Measurements from ENCODE around the gene AIG1.

AIG1 gene

GRCh38 chr6:143150281-143150680 lies 89.6 kb downstream of the AIG1 start:
- no peak for DNase-seq (ENCODE audit: extremely low read depth, insufficient read length)
- no peak for TF ChIP-seq CTCF (IDR thresholded peaks at IDR 0.05; ENCODE audit: insufficient read depth, low read length, poor library complexity, severe bottlenecking)
- no peaks in the 10 kb centered on the region for H3K36me3 ChIP-seq (ENCODE audit: control insufficient read depth, insufficient read depth, low read length)
- no peak overlapping the region for H3K4me3 ChIP-seq (replicated peaks; ENCODE audit: low read depth, low read length)
- no peaks in the 10 kb centered on the region for H3K27me3 ChIP-seq (replicated peaks; ENCODE audit: control insufficient read depth, insufficient read depth, low read length)

GRCh38 chr6:143151381-143151780 lies 90.7 kb downstream of the AIG1 start:
- no peak for TF ChIP-seq CTCF (IDR thresholded peaks at IDR 0.05; ENCODE audit: insufficient read depth, low read length, poor library complexity, severe bottlenecking)
- Histone ChIP-seq H3K4me3 (replicated peaks; ENCODE audit: low read depth, low read length) (no peak overlapping the region), H3K36me3 (ENCODE audit: control insufficient read depth, insufficient read depth, low read length) (no peaks in the 10 kb centered on the region), H3K27me3 (replicated peaks; ENCODE audit: control insufficient read depth, insufficient read depth, low read length) (no peaks in the 10 kb centered on the region)
- no peak for DNase-seq (ENCODE audit: extremely low read depth, insufficient read length)

- H3K27me3 ChIP-seq (replicated peaks; ENCODE audit: control insufficient read depth, insufficient read depth, low read length): no peaks in the 10 kb centered on the region
- no peak for TF ChIP-seq CTCF (IDR thresholded peaks at IDR 0.05; ENCODE audit: insufficient read depth, low read length, poor library complexity, severe bottlenecking)
- no peaks in the 10 kb centered on the region for H3K36me3 ChIP-seq (ENCODE audit: control insufficient read depth, insufficient read depth, low read length)
- no peak overlapping the region for H3K4me3 ChIP-seq (replicated peaks; ENCODE audit: low read depth, low read length)
- no peak for DNase-seq (ENCODE audit: extremely low read depth, insufficient read length)
Measured at GRCh38 chr6:143155681-143156080, 95.0 kb downstream of the AIG1 start.

- Histone ChIP-seq H3K4me3 (replicated peaks; ENCODE audit: low read depth, low read length) (no peak overlapping the region), H3K27me3 (replicated peaks; ENCODE audit: control insufficient read depth, insufficient read depth, low read length) (no peaks in the 10 kb centered on the region), H3K36me3 (ENCODE audit: control insufficient read depth, insufficient read depth, low read length) (no peaks in the 10 kb centered on the region)
- no peak for DNase-seq (ENCODE audit: extremely low read depth, insufficient read length)
- no peak for TF ChIP-seq CTCF (IDR thresholded peaks at IDR 0.05; ENCODE audit: insufficient read depth, low read length, poor library complexity, severe bottlenecking)
Measured at GRCh38 chr6:143157131-143157530, 96.4 kb downstream of the AIG1 start.

GRCh38 chr6:143158113-143158581 lies 97.5 kb downstream of the AIG1 start:
- DNase-seq (ENCODE audit: extremely low read depth, insufficient read length): no peak
- Histone ChIP-seq H3K36me3 (ENCODE audit: control insufficient read depth, insufficient read depth, low read length) (no peaks in the 10 kb centered on the region), H3K27me3 (replicated peaks; ENCODE audit: control insufficient read depth, insufficient read depth, low read length) (no peaks in the 10 kb centered on the region), H3K4me3 (replicated peaks; ENCODE audit: low read depth, low read length) (no peak overlapping the region)
- TF ChIP-seq CTCF (IDR thresholded peaks at IDR 0.05; ENCODE audit: insufficient read depth, low read length, poor library complexity, severe bottlenecking): no peak

GRCh38 chr6:143159001-143159400 lies 98.3 kb downstream of the AIG1 start:
- no peaks in the 10 kb centered on the region for H3K27me3 ChIP-seq (replicated peaks; ENCODE audit: control insufficient read depth, insufficient read depth, low read length)
- H3K36me3 ChIP-seq (ENCODE audit: control insufficient read depth, insufficient read depth, low read length): no peaks in the 10 kb centered on the region
- no peak overlapping the region for H3K4me3 ChIP-seq (replicated peaks; ENCODE audit: low read depth, low read length)
- no peak for DNase-seq (ENCODE audit: extremely low read depth, insufficient read length)
- no peak for TF ChIP-seq CTCF (IDR thresholded peaks at IDR 0.05; ENCODE audit: insufficient read depth, low read length, poor library complexity, severe bottlenecking)
